SK-N-MC (cell line): ENCODE results near the gene GSTCD.

ENCODE experiments used
- EZH2 ChIP-seq: fragments of 200-600 bp; sonication (generic); IDR thresholded peaks from one replicate; pipeline ENCODE4 v1.6.1; 2017; ENCODE audit warnings: antibody characterized with exemption
- FOXP2 ChIP-seq: optimal IDR thresholded peaks from 2 replicates; pipeline ENCODE3; 2011; ENCODE audit warnings: mild to moderate bottlenecking, moderate library complexity; ENCODE audit not compliant: insufficient read depth; ENCODE audit errors: extremely low read length, control extremely low read depth
- POLR2AphosphoS5 ChIP-seq: IDR thresholded peaks from 2 replicates; pipeline ENCODE4 v1.6.1; 2012; ENCODE audit warnings: mild to moderate bottlenecking, low read depth, low read length, borderline replicate concordance

DNA sequence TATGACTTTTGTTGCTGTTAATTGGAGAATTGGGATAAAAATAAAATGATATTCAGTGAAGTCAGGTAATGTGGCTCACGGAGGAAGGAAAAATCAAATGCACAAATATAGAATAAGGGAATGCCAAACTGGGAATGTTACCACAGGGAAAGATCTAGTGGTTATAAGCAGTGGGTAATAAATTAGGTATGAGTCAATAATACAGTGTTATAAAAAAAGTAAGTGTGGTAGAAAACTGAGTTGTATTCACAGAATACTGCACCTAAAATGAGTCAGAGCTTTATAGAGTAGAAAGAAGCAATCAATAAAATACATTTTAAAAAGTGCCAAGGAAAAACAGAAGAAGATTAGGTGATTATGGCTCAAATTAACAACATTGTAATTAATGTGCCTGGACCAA, 34.6 kb upstream of the GSTCD start:
- TF ChIP-seq EZH2 (no peak), POLR2AphosphoS5 (no peak), FOXP2 (no peak)
